Osteocyte (in vitro differentiated cells): ENCODE results near the gene NRG3. TPM values are rescaled to one million over a fixed set of nuclear protein-coding genes. Genes with fewer than 3 reads are reported as not detected.

Experiments
- DNase-seq: peaks from one replicate; pipeline ENCODE4 v3.0.0; 2021; ENCODE audit warnings: mixed read lengths; ENCODE audit not compliant: unreplicated experiment; ENCODE audit errors: extremely low spot score
- H3K27ac Mint-ChIP-seq: one replicate; pipeline ENCODE4 v1.8.0; 2021; ENCODE audit warnings: mild to moderate bottlenecking, mixed read lengths; ENCODE audit not compliant: unreplicated experiment
- H3K27me3 Mint-ChIP-seq: one replicate; pipeline ENCODE4 v1.8.0; 2021; ENCODE audit warnings: mixed read lengths; ENCODE audit not compliant: unreplicated experiment
- H3K36me3 Mint-ChIP-seq: one replicate; pipeline ENCODE4 v1.8.0; 2021; ENCODE audit warnings: mixed read lengths; ENCODE audit not compliant: unreplicated experiment
- H3K4me1 Mint-ChIP-seq: one replicate; pipeline ENCODE4 v1.8.0; 2021; ENCODE audit warnings: mixed read lengths; ENCODE audit not compliant: unreplicated experiment
- H3K4me3 Mint-ChIP-seq: one replicate; pipeline ENCODE4 v1.8.0; 2021; ENCODE audit warnings: mild to moderate bottlenecking, moderate library complexity, mixed read lengths; ENCODE audit not compliant: unreplicated experiment
- H3K9me3 Mint-ChIP-seq: one replicate; pipeline ENCODE4 v1.8.0; 2021; ENCODE audit warnings: mixed read lengths; ENCODE audit not compliant: unreplicated experiment
- CTCF ChIP-seq: fragments of 200-600 bp; sonication (generic); IDR thresholded peaks from 2 replicates; pipeline ENCODE4 v1.5.0; 2021; ENCODE audit warnings: antibody characterized with exemption, mild to moderate bottlenecking, moderate library complexity
- total RNA-seq: library from RNA; stranded (reverse); gene quantifications from 2 replicates; pipeline ENCODE4 v1.2.1, GENCODE V29; 2021

Gene NRG3
- total RNA-seq, 1 donor from 2014 or later = not detected

DNA sequence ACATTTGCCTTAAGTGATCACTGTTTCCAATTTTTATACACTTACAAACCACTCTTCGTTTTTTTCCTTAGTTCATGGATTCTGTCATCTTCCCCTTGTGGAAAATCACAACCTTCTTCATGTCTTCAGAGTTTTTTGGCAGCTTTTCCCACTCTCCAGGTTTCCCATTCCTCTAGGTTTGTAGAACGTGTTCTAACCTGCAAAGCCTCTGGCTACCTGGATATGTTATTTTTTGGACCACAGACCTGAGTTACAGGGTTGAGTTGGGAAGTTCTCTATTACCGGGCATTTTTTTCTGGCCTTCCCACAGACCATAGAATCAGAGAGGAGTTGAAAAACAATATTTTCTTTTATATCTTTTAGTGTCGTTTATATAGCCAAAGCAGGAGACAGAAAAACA, 30.2 kb downstream of the NRG3 start:
- DNase-seq = no peak
- TF ChIP-seq CTCF = no peak
- H3K36me3 Mint-ChIP-seq = no peaks in the 10 kb centered on the region
- no peaks in the 10 kb centered on the region for H3K4me1 Mint-ChIP-seq
- H3K9me3 Mint-ChIP-seq = peaks cover 14% of the 10 kb centered on the region
- no peak overlapping the region for H3K27ac Mint-ChIP-seq
- H3K27me3 Mint-ChIP-seq = no peaks in the 10 kb centered on the region
- no peak overlapping the region for H3K4me3 Mint-ChIP-seq

GRCh38 chr10:81909453-81909852, 34.5 kb downstream of the NRG3 start:
- Mint-ChIP-seq H3K27ac (no peak overlapping the region), H3K4me3 (no peak overlapping the region), H3K9me3 (peaks cover 25% of the 10 kb centered on the region), H3K36me3 (no peaks in the 10 kb centered on the region), H3K27me3 (no peaks in the 10 kb centered on the region), H3K4me1 (no peaks in the 10 kb centered on the region)
- no peak for TF ChIP-seq CTCF
- no peak for DNase-seq

DNA sequence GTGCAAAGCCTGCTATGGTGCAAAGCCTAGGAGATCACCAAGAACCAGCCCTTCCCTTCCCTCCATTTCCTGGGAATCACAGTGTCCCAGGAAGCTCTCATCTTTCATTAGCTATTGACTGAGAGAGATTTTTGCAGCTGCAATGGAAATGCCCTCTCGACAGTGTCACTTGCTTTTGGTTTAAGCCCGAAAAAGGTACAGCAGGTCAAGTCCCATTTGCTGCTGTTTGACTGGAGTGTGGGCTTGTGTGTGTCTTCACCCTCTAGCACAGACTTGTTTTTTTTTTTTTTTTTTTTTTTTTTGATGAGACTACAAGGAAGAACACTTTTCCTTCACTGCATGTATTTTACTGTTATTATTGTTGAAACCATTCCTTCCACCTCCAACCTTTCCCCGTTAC, 36.3 kb downstream of the NRG3 start:
- DNase-seq = no peak
- no peaks in the 10 kb centered on the region for H3K36me3 Mint-ChIP-seq
- TF ChIP-seq CTCF = no peak
- H3K9me3 Mint-ChIP-seq = peaks cover 19% of the 10 kb centered on the region
- H3K4me1 Mint-ChIP-seq = no peaks in the 10 kb centered on the region
- no peak overlapping the region for H3K4me3 Mint-ChIP-seq
- no peaks in the 10 kb centered on the region for H3K27me3 Mint-ChIP-seq
- no peak overlapping the region for H3K27ac Mint-ChIP-seq

DNA sequence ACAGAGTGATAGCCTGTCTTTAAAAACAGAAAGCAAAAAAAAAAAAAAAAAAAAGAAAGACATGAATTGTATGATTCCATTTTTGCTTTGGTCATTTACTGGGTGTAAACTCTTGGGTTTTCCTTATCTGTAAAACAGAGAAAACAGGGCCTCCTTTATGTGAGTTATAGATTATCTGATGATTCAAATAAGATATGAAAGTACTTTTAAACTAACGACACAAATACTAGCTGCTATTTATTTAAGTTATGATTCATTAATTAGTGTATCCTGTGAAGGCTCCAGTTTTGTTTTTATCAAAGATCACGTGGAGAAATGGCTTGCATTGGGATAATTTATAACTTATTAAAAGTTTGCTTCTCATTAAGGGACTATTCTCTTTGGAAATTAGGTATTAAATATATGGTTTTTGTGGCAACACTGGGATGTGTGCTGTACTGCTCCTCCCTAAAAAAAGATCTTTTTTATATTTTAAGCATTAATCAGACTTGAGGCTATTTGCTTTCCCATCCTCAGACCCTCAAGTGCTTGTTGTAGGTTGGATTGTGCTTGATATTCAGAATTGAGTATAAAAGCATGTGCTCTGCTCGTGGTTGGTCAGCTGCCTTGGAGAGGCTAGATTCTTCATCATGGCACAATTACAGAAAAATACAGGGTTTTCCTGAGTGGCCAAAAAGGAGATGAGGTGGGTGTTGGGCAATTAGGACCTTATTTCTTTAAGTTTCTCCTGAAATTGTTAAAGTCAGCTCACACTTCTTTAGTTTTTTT, 39.9 kb downstream of the NRG3 start:
- H3K9me3 Mint-ChIP-seq = peaks cover 14% of the 10 kb centered on the region
- H3K36me3 Mint-ChIP-seq = no peaks in the 10 kb centered on the region
- no peaks in the 10 kb centered on the region for H3K27me3 Mint-ChIP-seq
- no peak for DNase-seq
- H3K4me3 Mint-ChIP-seq = no peak overlapping the region
- H3K27ac Mint-ChIP-seq = no peak overlapping the region
- TF ChIP-seq CTCF = no peak
- H3K4me1 Mint-ChIP-seq = no peaks in the 10 kb centered on the region

- TF ChIP-seq CTCF = no peak
- H3K9me3 Mint-ChIP-seq = peaks cover 14% of the 10 kb centered on the region
Observed at GRCh38 chr10:81915504-81915897, 40.5 kb downstream of the NRG3 start.

More at GRCh38 chr10:81915504-81915897, 40.5 kb downstream of the NRG3 start:
- H3K27me3 Mint-ChIP-seq = no peaks in the 10 kb centered on the region
- H3K27ac Mint-ChIP-seq = no peak overlapping the region
- H3K4me3 Mint-ChIP-seq = no peak overlapping the region
- no peaks in the 10 kb centered on the region for H3K36me3 Mint-ChIP-seq
- no peak for DNase-seq
- no peaks in the 10 kb centered on the region for H3K4me1 Mint-ChIP-seq
